OCI-LY7 (cell line): ENCODE results near the gene LTBP2. TPM values are rescaled to one million over a fixed set of nuclear protein-coding genes. Genes with fewer than 3 reads are reported as not detected.

Experiments
- BruUV-seq: library from RNA; stranded (reverse); fragments of 400-500 nt; replicated peaks from 2 replicates; lab custom pipeline; 2021; lab: Mats Ljungman, UMichigan
- CTCF ChIA-PET: fragments of 300-600 bp; sonication (Branson Sonifier 250); formaldehyde crosslinking; loops from one replicate; lab custom pipeline; 2022; ENCODE audit warnings: antibody characterized with exemption; ENCODE audit not compliant: unreplicated experiment; lab: Charles Lee
- POLR2A ChIA-PET: fragments of 300-600 bp; sonication (Branson Sonifier 250); formaldehyde crosslinking; loops from one replicate; lab custom pipeline; 2022; ENCODE audit warnings: antibody characterized with exemption; lab: Charles Lee
- DNase-seq: peaks from one replicate; pipeline ENCODE4 v3.0.0-alpha.2; 2015; ENCODE audit warnings: low spot score
- H2AFZ ChIP-seq: fragments of 200-600 bp; sonication (generic), shearing (Covaris generic); 2 replicates; pipeline ENCODE4 v1.6.1; 2014; ENCODE audit warnings: mild to moderate bottlenecking, antibody characterized with exemption, low read length, moderate library complexity
- H3K27ac ChIP-seq: fragments of 200-600 bp; sonication (generic); 2 replicates; pipeline ENCODE4 v1.5.1; 2014; ENCODE audit warnings: mixed run types, low read depth, mild to moderate bottlenecking, moderate library complexity, low read length, inconsistent platforms; ENCODE audit not compliant: poor library complexity, severe bottlenecking
- H3K36me3 ChIP-seq: fragments of 200-600 bp; sonication (generic); 2 replicates; pipeline ENCODE4 v1.6.1; 2014; ENCODE audit warnings: mild to moderate bottlenecking, antibody characterized with exemption, low read length, moderate library complexity, mixed read lengths; ENCODE audit not compliant: insufficient read depth
- H3K4me1 ChIP-seq: fragments of 200-600 bp; sonication (generic); 2 replicates; pipeline ENCODE4 v1.5.1; 2014; ENCODE audit warnings: mild to moderate bottlenecking, low read length; ENCODE audit not compliant: insufficient read depth, poor library complexity, severe bottlenecking
- H3K4me2 ChIP-seq: fragments of 200-600 bp; sonication (generic); 2 replicates; pipeline ENCODE4 v1.6.1; 2014; ENCODE audit warnings: mild to moderate bottlenecking, low read length
- H3K4me3 ChIP-seq: fragments of 200-600 bp; sonication (generic); 2 replicates; pipeline ENCODE4 v1.5.1; 2014; ENCODE audit warnings: mild to moderate bottlenecking, low read depth, low read length; ENCODE audit not compliant: poor library complexity, severe bottlenecking
- H3K79me2 ChIP-seq: fragments of 200-600 bp; sonication (generic); 2 replicates; pipeline ENCODE4 v1.6.1; 2016; ENCODE audit warnings: low read depth, mild to moderate bottlenecking, low read length, moderate library complexity, mixed read lengths; ENCODE audit not compliant: insufficient read depth
- H3K9me2 ChIP-seq: fragments of 200-600 bp; sonication (generic); 2 replicates; pipeline ENCODE4 v1.6.1; 2016; ENCODE audit warnings: mild to moderate bottlenecking, low read length, mixed read lengths; ENCODE audit not compliant: insufficient read depth
- H3K9me3 ChIP-seq: fragments of 200-600 bp; sonication (generic); 2 replicates; pipeline ENCODE4 v1.6.1; 2014; ENCODE audit warnings: mild to moderate bottlenecking, mixed run types, low read length, mixed read lengths
- H4K20me1 ChIP-seq: fragments of 200-600 bp; sonication (generic); 2 replicates; pipeline ENCODE4 v1.6.1; 2014; ENCODE audit warnings: mild to moderate bottlenecking, antibody characterized with exemption, low read length, moderate library complexity, mixed read lengths; ENCODE audit not compliant: insufficient read depth
- CTCF ChIP-seq: fragments of 200-600 bp; sonication (generic); conservative IDR thresholded peaks from 2 replicates; pipeline ENCODE4 v1.5.1; 2014; ENCODE audit warnings: mild to moderate bottlenecking, antibody characterized with exemption, low read length, moderate library complexity, mixed read lengths
- EZH2phosphoT487 ChIP-seq: fragments of 200-600 bp; sonication (generic); IDR thresholded peaks from 2 replicates; pipeline ENCODE4 v1.6.1; 2018; ENCODE audit warnings: low read depth, borderline replicate concordance, mild to moderate bottlenecking, mixed run types, antibody characterized with exemption, low read length, moderate library complexity, mixed read lengths
- intact Hi-C: fragments of 100-400 bp; cut with micrococcal nuclease; formaldehyde crosslinking; loops from one replicate; pipeline ENCODE4 v1.10.0; 2022; ENCODE audit not compliant: unreplicated experiment
- total RNA-seq, 2 experiments: library from RNA; depleted of rRNA in 1 of 2; stranded (reverse); fragments of >200 nt in 1 of 2; shearing (Covaris generic) in 1 of 2; gene quantifications; 2 replicates each; pipeline ENCODE4 v1.2.3, GENCODE V29; 2014 to 2022

LTBP2 gene
- total RNA-seq, 2 experiments from 2014 or later: 0.15 to 0.25 TPM

- Histone ChIP-seq H3K79me2 (no peaks in the 10 kb centered on the region), H3K4me2 (no peak overlapping the region), H3K9me3 (no peaks in the 10 kb centered on the region), H3K36me3 (no peaks in the 10 kb centered on the region), H3K9me2 (no peaks in the 10 kb centered on the region), H2AFZ (no peak overlapping the region), H3K4me3 (no peak overlapping the region), H3K4me1 (no peaks in the 10 kb centered on the region), H3K27ac (no peak overlapping the region), H4K20me1 (no peaks in the 10 kb centered on the region)
- ChIA-PET CTCF (interaction anchor here (0.8 kb wide), 1 partner anchor 60 kb away, joined by 3 read pairs; no protein-coding TSS in a partner anchor), POLR2A (interaction anchor here (0.5 kb wide), 1 partner anchor 391 kb away, joined by 3 read pairs; no protein-coding TSS in a partner anchor)
- no TSS peak for BruUV-seq
- no peak for DNase-seq
- intact Hi-C loops: no loop called here
- TF ChIP-seq CTCF (no peak), EZH2phosphoT487 (no peak)
These were observed 27.1 kb downstream of the LTBP2 start for GRCh38 chr14:74584951-74585350.

DNA sequence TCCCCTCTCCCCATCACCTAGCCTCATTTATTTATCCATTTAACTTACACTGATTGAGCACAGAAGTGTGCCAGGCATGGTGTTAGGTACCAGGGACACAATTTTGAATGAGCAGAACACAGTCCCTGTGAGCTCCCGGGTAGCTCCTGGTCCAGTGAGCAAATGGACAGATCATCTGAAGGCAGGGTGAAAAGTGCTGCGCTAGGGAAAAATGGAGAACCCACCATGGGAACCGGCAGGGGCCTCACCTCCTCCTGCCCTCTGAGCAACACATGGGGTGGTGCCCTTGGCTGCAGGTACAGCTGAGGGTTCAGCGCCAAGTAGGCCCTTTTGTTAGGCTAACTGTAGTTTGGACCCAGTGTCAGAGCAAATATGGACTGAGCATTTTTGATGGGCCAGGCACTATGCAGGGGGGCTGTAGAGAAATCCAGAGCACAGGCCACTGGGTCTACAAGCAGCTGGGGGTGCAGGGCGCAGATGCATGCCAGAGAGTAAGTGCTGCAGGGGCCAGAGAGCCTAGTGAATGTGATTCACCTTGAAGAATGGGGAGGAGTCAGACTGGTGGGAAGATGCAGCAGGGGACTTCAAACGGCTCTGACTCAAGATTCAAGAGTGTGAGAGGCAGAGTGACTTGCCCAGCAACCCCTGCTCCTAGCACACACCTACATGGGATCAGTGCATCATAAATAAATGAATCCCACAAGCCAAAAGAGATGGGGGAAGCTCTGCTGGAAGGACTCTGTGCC is 28.2 kb downstream of the LTBP2 start:
- intact Hi-C loops: no loop called here
- no peaks in the 10 kb centered on the region for H3K9me3 ChIP-seq
- TF ChIP-seq EZH2phosphoT487 (no peak), CTCF (no peak)
- no peaks in the 10 kb centered on the region for H3K4me1 ChIP-seq
- no peak overlapping the region for H3K4me3 ChIP-seq
- CTCF ChIA-PET: no interaction called here
- POLR2A ChIA-PET: no interaction called here
- BruUV-seq: no TSS peak
- DNase-seq: no peak
- no peak overlapping the region for H3K4me2 ChIP-seq
- H3K27ac ChIP-seq: no peak overlapping the region
- no peaks in the 10 kb centered on the region for H4K20me1 ChIP-seq
- H2AFZ ChIP-seq: no peak overlapping the region
- H3K36me3 ChIP-seq: no peaks in the 10 kb centered on the region
- no peaks in the 10 kb centered on the region for H3K9me2 ChIP-seq
- H3K79me2 ChIP-seq: no peaks in the 10 kb centered on the region

DNA sequence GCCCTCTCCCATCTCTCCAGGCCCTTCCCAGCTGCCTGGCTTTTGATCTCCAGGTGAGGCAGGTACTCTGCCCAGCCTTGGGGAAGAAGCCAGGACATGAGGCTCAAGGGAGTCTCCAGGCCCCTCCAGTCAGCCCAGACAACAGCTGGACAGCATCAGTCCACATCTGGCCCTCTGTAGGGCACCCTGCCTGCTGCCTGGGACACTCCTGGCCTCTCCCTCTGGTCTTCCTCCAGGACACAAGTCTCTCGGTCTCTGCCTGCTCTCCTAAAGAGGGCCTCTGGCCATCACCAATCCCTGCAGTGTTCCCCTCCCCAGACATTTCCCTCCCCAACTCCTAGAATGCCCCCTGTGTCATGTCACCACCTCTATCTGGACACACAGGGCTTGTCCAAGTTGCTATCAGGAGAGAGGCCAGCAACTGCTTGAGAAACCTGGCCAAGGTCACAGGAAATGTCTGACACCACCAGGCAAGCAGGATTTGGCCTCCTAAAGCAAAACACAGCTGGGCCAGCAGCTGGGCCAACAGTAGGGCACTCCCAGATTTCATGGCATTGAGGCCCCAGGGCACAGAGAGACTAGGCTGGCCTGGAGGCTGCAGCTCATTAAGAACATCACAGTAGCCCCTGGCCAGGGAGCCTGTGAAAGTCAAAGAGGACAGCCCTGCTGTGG is 29.0 kb downstream of the LTBP2 start:
- CTCF ChIA-PET: no interaction called here
- H3K9me3 ChIP-seq: no peaks in the 10 kb centered on the region
- H3K79me2 ChIP-seq: no peaks in the 10 kb centered on the region
- H2AFZ ChIP-seq: no peak overlapping the region
- TF ChIP-seq CTCF: no peak
- no peak for TF ChIP-seq EZH2phosphoT487
- H3K4me1 ChIP-seq: no peaks in the 10 kb centered on the region
- no peaks in the 10 kb centered on the region for H3K36me3 ChIP-seq
- H3K4me3 ChIP-seq: no peak overlapping the region
- no peaks in the 10 kb centered on the region for H4K20me1 ChIP-seq
- no peak overlapping the region for H3K4me2 ChIP-seq
- intact Hi-C loops: no loop called here
- DNase-seq: no peak
- POLR2A ChIA-PET: no interaction called here
- BruUV-seq: no TSS peak
- no peak overlapping the region for H3K27ac ChIP-seq
- H3K9me2 ChIP-seq: no peaks in the 10 kb centered on the region
